ENCODE measurements around the gene SLC25A34.

SLC25A34 gene

GRCh38 chr1:15736038-15736891 is at the start of gene SLC25A34:
Gene SLC25A34 (plus strand): TSS chr1:15736258. CDS start chr1:15736486, 228 bp downstream.
- TF ChIP-seq, protein P1, sequence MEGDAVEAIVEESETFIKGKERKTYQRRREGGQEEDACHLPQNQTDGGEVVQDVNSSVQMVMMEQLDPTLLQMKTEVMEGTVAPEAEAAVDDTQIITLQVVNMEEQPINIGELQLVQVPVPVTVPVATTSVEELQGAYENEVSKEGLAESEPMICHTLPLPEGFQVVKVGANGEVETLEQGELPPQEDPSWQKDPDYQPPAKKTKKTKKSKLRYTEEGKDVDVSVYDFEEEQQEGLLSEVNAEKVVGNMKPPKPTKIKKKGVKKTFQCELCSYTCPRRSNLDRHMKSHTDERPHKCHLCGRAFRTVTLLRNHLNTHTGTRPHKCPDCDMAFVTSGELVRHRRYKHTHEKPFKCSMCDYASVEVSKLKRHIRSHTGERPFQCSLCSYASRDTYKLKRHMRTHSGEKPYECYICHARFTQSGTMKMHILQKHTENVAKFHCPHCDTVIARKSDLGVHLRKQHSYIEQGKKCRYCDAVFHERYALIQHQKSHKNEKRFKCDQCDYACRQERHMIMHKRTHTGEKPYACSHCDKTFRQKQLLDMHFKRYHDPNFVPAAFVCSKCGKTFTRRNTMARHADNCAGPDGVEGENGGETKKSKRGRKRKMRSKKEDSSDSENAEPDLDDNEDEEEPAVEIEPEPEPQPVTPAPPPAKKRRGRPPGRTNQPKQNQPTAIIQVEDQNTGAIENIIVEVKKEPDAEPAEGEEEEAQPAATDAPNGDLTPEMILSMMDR (IDR thresholded peaks at IDR 0.05; ENCODE audit: extremely low read depth, insufficient read depth, missing control alignments): no peak
- in situ Hi-C loops (cut with MboI; ENCODE audit: low pct_unique_long_range_greater_than_20kb, low sequenced_read_pairs, unreplicated experiment): no loop called here

GRCh38 chr1:15687446-15687845 is 48.6 kb upstream of the SLC25A34 start:
- TF ChIP-seq, protein P1 (IDR thresholded peaks at IDR 0.05; ENCODE audit: extremely low read depth, insufficient read depth, missing control alignments): no peak
- in situ Hi-C loops (cut with MboI; ENCODE audit: low pct_unique_long_range_greater_than_20kb, low sequenced_read_pairs, unreplicated experiment): no loop called here
- no peak for DNase-seq (ENCODE audit: low spot score)

More at GRCh38 chr1:15736038-15736891, at the start of gene SLC25A34:
- no peak for DNase-seq (ENCODE audit: low spot score)

DNA sequence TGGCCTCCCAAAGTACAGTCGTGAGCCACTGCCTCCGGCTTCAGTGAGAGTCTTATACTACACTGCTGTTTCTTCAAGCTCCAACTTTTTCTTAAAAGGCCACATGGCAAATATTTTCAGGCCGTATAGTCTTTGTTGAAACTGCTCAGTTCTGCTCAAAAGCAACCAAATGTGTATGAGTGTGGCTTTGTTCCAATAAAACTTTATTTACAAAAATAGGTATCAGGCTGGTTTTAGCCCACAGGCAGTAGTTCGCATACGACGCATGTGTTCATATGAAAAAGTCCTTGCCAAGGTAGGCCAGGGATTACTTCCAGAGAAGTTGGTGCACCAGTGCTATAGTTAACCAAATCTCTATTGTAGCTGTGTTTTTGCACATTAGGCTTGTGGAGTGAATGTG is 45.7 kb upstream of the SLC25A34 start:
- DNase-seq (ENCODE audit: low spot score): no peak
- in situ Hi-C loops (cut with MboI; ENCODE audit: low pct_unique_long_range_greater_than_20kb, low sequenced_read_pairs, unreplicated experiment): no loop called here
- TF ChIP-seq, protein P1 (IDR thresholded peaks at IDR 0.05; ENCODE audit: extremely low read depth, insufficient read depth, missing control alignments): no peak

- in situ Hi-C loops (cut with MboI; ENCODE audit: low pct_unique_long_range_greater_than_20kb, low sequenced_read_pairs, unreplicated experiment): no loop called here
- TF ChIP-seq, protein P1 (IDR thresholded peaks at IDR 0.05; ENCODE audit: extremely low read depth, insufficient read depth, missing control alignments): no peak
- DNase-seq (ENCODE audit: low spot score): no peak
Observed at GRCh38 chr1:15691434-15692032, 44.5 kb upstream of the SLC25A34 start.

DNA sequence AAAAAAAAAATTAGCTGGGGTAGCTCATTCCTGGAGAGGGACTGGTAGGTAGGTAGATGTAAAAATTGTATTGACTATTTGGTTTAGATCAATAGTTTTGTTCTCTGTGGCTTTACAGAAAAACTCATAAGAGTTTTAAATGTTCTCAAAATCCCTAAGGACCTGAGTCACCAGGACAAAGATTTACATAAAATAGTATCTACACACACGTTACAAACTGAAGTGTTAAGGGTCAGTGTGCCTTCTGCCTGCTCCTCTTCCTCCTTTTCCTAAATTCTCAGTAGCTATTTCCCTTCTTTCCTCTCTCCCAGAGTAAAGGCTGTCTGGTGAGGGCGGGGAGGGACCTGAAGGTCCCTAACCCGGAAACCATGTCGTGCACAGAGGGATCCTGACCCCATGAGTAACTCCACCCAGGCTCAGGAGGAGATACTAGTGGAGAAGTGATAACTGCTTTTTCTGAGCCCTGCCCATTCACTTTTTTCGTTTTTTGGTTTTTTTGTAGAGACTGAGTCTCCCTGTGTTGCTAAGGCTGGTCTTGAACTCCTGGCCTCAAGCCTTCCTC is 43.9 kb upstream of the SLC25A34 start:
- in situ Hi-C loops (cut with MboI; ENCODE audit: low pct_unique_long_range_greater_than_20kb, low sequenced_read_pairs, unreplicated experiment): no loop called here
- no peak for DNase-seq (ENCODE audit: low spot score)
- TF ChIP-seq, protein P1 (IDR thresholded peaks at IDR 0.05; ENCODE audit: extremely low read depth, insufficient read depth, missing control alignments): no peak

GRCh38 chr1:15693371-15693770 is 42.7 kb upstream of the SLC25A34 start:
- DNase-seq (ENCODE audit: low spot score): no peak
- TF ChIP-seq, protein P1 (IDR thresholded peaks at IDR 0.05; ENCODE audit: extremely low read depth, insufficient read depth, missing control alignments): no peak
- in situ Hi-C loops (cut with MboI; ENCODE audit: low pct_unique_long_range_greater_than_20kb, low sequenced_read_pairs, unreplicated experiment): no loop called here

Data from GM13977 (cell line).